Body of pancreas (tissue), 4 donors: ENCODE measurements around the gene ABCA1.

Experiments
- POLR2A ChIP-seq, 3 donors: fragments of 450-650 bp; IDR thresholded peaks; one replicate each; pipeline ENCODE4 v1.6.1; 2016; ENCODE audit warnings: antibody characterized with exemption in 3 of 3, mild to moderate bottlenecking in 2 of 3
- TF ChIP-seq, protein P1 (sequence below), 7 experiments: fragments of 450-650 bp in 4 of 7; fragments of 200-600 bp in 3 of 7; sonication (generic) in 3 of 7; IDR thresholded peaks; one replicate each; pipeline ENCODE4 v1.5.1; 2016 to 2019; ENCODE audit warnings: antibody characterized with exemption in 7 of 7

DNA sequence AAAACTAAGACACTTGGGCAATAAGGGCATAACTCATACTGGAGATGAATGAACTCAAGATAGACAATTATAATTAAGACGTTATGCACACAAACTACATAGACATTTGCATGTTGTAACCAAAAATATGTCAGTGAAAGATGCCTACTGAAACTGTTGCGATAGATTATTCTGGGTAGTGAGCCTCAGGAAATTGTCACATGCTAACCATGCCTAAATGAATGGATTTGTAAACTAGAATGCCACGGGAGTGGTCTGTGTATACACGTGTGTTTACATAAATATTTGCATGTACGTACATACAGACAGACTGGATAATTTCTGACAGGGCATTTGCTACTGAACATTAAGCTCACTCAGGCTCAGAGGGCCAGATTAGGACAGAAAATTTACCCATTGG lies 162.8 kb downstream of the ABCA1 start:
- TF ChIP-seq, protein P1, sequence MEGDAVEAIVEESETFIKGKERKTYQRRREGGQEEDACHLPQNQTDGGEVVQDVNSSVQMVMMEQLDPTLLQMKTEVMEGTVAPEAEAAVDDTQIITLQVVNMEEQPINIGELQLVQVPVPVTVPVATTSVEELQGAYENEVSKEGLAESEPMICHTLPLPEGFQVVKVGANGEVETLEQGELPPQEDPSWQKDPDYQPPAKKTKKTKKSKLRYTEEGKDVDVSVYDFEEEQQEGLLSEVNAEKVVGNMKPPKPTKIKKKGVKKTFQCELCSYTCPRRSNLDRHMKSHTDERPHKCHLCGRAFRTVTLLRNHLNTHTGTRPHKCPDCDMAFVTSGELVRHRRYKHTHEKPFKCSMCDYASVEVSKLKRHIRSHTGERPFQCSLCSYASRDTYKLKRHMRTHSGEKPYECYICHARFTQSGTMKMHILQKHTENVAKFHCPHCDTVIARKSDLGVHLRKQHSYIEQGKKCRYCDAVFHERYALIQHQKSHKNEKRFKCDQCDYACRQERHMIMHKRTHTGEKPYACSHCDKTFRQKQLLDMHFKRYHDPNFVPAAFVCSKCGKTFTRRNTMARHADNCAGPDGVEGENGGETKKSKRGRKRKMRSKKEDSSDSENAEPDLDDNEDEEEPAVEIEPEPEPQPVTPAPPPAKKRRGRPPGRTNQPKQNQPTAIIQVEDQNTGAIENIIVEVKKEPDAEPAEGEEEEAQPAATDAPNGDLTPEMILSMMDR (IDR thresholded peaks at IDR 0.05) = no peak
- TF ChIP-seq POLR2A (IDR thresholded peaks at IDR 0.05) = no peak
